GM19395 (cell line): ENCODE results near the gene HDAC4.
A peak's percentile ranks its signal among the peaks of the same experiment; 100 is the strongest.
"Not testable (repeated sequence)": the region's sequence is repeated elsewhere in the genome, so short reads cannot be mapped to it uniquely, and the experiment has no call there.

Experiments
- ATAC-seq: cut with Tn5 transposase; IDR thresholded peaks from one replicate; pipeline ENCODE4 v1.9.1; 2021; ENCODE audit warnings: mild to moderate bottlenecking, moderate library complexity; ENCODE audit not compliant: unreplicated experiment

Gene HDAC4

GRCh38 chr2:239042551-239043320 lies 358.1 kb downstream of the HDAC4 start:
- no peak for ATAC-seq

- no peak for ATAC-seq
Observed at GRCh38 chr2:239042046-239042445, 358.8 kb downstream of the HDAC4 start.

GRCh38 chr2:239041062-239041461 lies 359.8 kb downstream of the HDAC4 start:
- ATAC-seq, result no peak

- ATAC-seq, result no peak
Observed at GRCh38 chr2:239040152-239040761, 360.6 kb downstream of the HDAC4 start.

- ATAC-seq, result no peak
Observed at GRCh38 chr2:239039479-239039861, 361.4 kb downstream of the HDAC4 start.

- ATAC-seq, result no peak
Observed at GRCh38 chr2:239038773-239039478, 361.9 kb downstream of the HDAC4 start.

GRCh38 chr2:239038284-239038683 lies 362.5 kb downstream of the HDAC4 start:
- ATAC-seq, result not testable (repeated sequence)

GRCh38 chr2:239037559-239037910 lies 363.3 kb downstream of the HDAC4 start:
- no peak for ATAC-seq

- no peak for ATAC-seq
Observed at GRCh38 chr2:239036819-239037558, 363.8 kb downstream of the HDAC4 start.

- ATAC-seq, result no peak
Observed at GRCh38 chr2:239035997-239036731, 364.7 kb downstream of the HDAC4 start.

- ATAC-seq, result peak; percentile 61
Observed at GRCh38 chr2:239035361-239035814, 365.4 kb downstream of the HDAC4 start.

GRCh38 chr2:239034561-239035341 lies 366.1 kb downstream of the HDAC4 start:
- no peak for ATAC-seq

- no peak for ATAC-seq
Observed at GRCh38 chr2:239033801-239034560, 366.8 kb downstream of the HDAC4 start.

- ATAC-seq, result no peak
Observed at GRCh38 chr2:239029958-239030357, 370.9 kb downstream of the HDAC4 start.

- no peak for ATAC-seq
Observed at GRCh38 chr2:239028253-239028619, 372.6 kb downstream of the HDAC4 start.

- ATAC-seq, result no peak
Observed at GRCh38 chr2:239027391-239028252, 373.2 kb downstream of the HDAC4 start.

- ATAC-seq, result no peak
Observed at GRCh38 chr2:239026711-239027361, 374.0 kb downstream of the HDAC4 start.
